Neural cell (in vitro differentiated cells): ENCODE results near the gene CEACAM21. TPM values are rescaled to one million over a fixed set of nuclear protein-coding genes. Genes with fewer than 3 reads are reported as not detected.

Source experiments
- H2AFZ ChIP-seq: fragments of 200-600, 300-800 bp; sonication (generic), shearing (Covaris generic); 2 replicates; pipeline ENCODE4 v1.6.0; 2014; ENCODE audit warnings: low read depth, mild to moderate bottlenecking, antibody characterized with exemption, low read length, moderate library complexity
- H3F3A ChIP-seq: fragments of 200-600 bp; shearing (Covaris generic); 2 replicates; pipeline ENCODE4 v1.6.1; 2016; ENCODE audit warnings: mild to moderate bottlenecking, moderate library complexity, mixed read lengths, antibody characterized with exemption, low read length; ENCODE audit not compliant: insufficient read depth, poor library complexity, severe bottlenecking
- H3K27ac ChIP-seq: fragments of 200-600, 300-800 bp; sonication (generic), shearing (Covaris generic); 2 replicates; pipeline ENCODE4 v1.5.1; 2014; ENCODE audit warnings: mild to moderate bottlenecking, low read length, moderate library complexity
- H3K27me3 ChIP-seq: fragments of 300-800, 200-600 bp; sonication (generic), shearing (Covaris generic); 2 replicates; pipeline ENCODE4 v1.6.0; 2014; ENCODE audit warnings: mild to moderate bottlenecking, low read depth, low read length, moderate library complexity; ENCODE audit not compliant: insufficient read depth
- H3K36me3 ChIP-seq: fragments of 300-800, 200-600 bp; sonication (generic), shearing (Covaris generic); 2 replicates; pipeline ENCODE4 v1.5.1; 2014; ENCODE audit warnings: mild to moderate bottlenecking, antibody characterized with exemption, low read length, moderate library complexity; ENCODE audit not compliant: insufficient read depth
- H3K4me2 ChIP-seq: fragments of 300-800, 200-600 bp; sonication (generic), shearing (Covaris generic); 2 replicates; pipeline ENCODE4 v1.6.0; 2014; ENCODE audit warnings: mild to moderate bottlenecking, low read length
- H3K4me3 ChIP-seq: fragments of 300-800, 200-600 bp; sonication (generic), shearing (Covaris generic); 2 replicates; pipeline ENCODE4 v1.5.1; 2014; ENCODE audit warnings: mild to moderate bottlenecking, low read length, moderate library complexity
- H3K79me2 ChIP-seq: fragments of 200-600 bp; shearing (Covaris generic); replicated peaks from 2 replicates; pipeline ENCODE4 v1.6.0; 2014; ENCODE audit warnings: mild to moderate bottlenecking, low read length, moderate library complexity; ENCODE audit not compliant: insufficient read depth
- H3K9ac ChIP-seq: fragments of 300-800, 200-600 bp; sonication (generic), shearing (Covaris generic); 2 replicates; pipeline ENCODE4 v1.6.1; 2016; ENCODE audit warnings: mild to moderate bottlenecking, low read length, mixed read lengths
- H3K9me2 ChIP-seq: fragments of 200-600 bp; shearing (Covaris generic); 2 replicates; pipeline ENCODE4 v1.6.1; 2016; ENCODE audit warnings: mild to moderate bottlenecking, low read length, mixed read lengths; ENCODE audit not compliant: insufficient read depth
- H3K9me3 ChIP-seq: fragments of 200-600, 300-800 bp; sonication (generic), shearing (Covaris generic); 2 replicates; pipeline ENCODE4 v1.6.1; 2016; ENCODE audit warnings: mild to moderate bottlenecking, mixed run types, low read length, moderate library complexity, mixed read lengths
- H4K20me1 ChIP-seq: fragments of 200-600 bp; shearing (Covaris generic); 2 replicates; pipeline ENCODE4 v1.6.1; 2016; ENCODE audit warnings: mild to moderate bottlenecking, mixed run types; ENCODE audit not compliant: insufficient read depth
- EP300 ChIP-seq: fragments of 450-650 bp; conservative IDR thresholded peaks from 2 replicates; pipeline ENCODE4 v1.6.1; 2014; ENCODE audit warnings: antibody characterized with exemption, mild to moderate bottlenecking, moderate library complexity; ENCODE audit not compliant: poor library complexity, severe bottlenecking
- EZH2 ChIP-seq: fragments of 200-600, 300-800 bp; shearing (Covaris generic), sonication (generic); IDR thresholded peaks from 2 replicates; pipeline ENCODE4 v1.6.1; 2014; ENCODE audit warnings: antibody characterized with exemption, low read length, borderline replicate concordance, mild to moderate bottlenecking; ENCODE audit not compliant: insufficient read depth, poor library complexity, severe bottlenecking
- MXI1 ChIP-seq: fragments of 450-650 bp; conservative IDR thresholded peaks from 2 replicates; pipeline ENCODE4 v1.6.1; 2014; ENCODE audit warnings: antibody characterized with exemption, mild to moderate bottlenecking; ENCODE audit not compliant: poor library complexity, severe bottlenecking
- POLR2AphosphoS5 ChIP-seq: IDR thresholded peaks from 2 replicates; pipeline ENCODE4 v1.6.1; 2012
- RAD21 ChIP-seq: fragments of 450-650 bp; conservative IDR thresholded peaks from 2 replicates; pipeline ENCODE4 v1.6.1; 2014; ENCODE audit warnings: antibody characterized with exemption, mild to moderate bottlenecking, moderate library complexity
- SMC3 ChIP-seq: fragments of 450-650 bp; conservative IDR thresholded peaks from 2 replicates; pipeline ENCODE4 v1.6.1; 2014; ENCODE audit warnings: antibody characterized with exemption, mild to moderate bottlenecking, moderate library complexity; ENCODE audit not compliant: poor library complexity
- TAF1 ChIP-seq: IDR thresholded peaks from 2 replicates; pipeline ENCODE4 v1.6.1; 2012; ENCODE audit warnings: low read depth
- polyA plus RNA-seq: library from polyadenylated mRNA; depleted of rRNA; stranded (reverse); fragments of >200 nt; gene quantifications from 2 replicates; pipeline ENCODE4 v1.2.3, GENCODE V29; 2014
- TF ChIP-seq, protein P1 (sequence below): fragments of 450-650 bp; IDR thresholded peaks from 2 replicates; pipeline ENCODE4 v1.5.1; 2014; ENCODE audit warnings: antibody characterized with exemption, mild to moderate bottlenecking, moderate library complexity; ENCODE audit not compliant: poor library complexity, severe bottlenecking
- TF ChIP-seq, protein P2 (sequence below): IDR thresholded peaks from 2 replicates; pipeline ENCODE4 v1.6.1; 2012; ENCODE audit warnings: borderline replicate concordance

Gene CEACAM21
- polyA plus RNA-seq, 1 donor from 2014 or later, result 2.9 TPM

DNA sequence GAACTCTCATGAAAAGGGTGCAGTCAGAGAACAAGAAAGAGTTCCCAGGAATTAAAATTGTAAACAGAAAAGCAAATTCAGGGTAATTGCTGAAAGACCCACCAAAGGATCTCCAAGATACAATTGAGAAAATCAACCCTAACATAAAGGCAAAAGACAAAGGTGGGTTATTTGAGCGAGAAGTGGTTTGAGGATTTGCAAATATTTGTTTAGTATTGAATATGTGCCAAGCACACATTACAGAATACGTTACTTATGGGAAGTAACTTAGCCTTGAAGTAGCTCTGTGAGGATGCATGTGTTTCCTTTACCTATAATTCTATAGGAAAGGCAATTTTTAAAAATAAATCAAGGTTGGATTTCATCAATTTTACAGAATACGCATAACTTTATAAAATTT lies 10.0 kb upstream of the CEACAM21 start:
- TF ChIP-seq, protein P1, sequence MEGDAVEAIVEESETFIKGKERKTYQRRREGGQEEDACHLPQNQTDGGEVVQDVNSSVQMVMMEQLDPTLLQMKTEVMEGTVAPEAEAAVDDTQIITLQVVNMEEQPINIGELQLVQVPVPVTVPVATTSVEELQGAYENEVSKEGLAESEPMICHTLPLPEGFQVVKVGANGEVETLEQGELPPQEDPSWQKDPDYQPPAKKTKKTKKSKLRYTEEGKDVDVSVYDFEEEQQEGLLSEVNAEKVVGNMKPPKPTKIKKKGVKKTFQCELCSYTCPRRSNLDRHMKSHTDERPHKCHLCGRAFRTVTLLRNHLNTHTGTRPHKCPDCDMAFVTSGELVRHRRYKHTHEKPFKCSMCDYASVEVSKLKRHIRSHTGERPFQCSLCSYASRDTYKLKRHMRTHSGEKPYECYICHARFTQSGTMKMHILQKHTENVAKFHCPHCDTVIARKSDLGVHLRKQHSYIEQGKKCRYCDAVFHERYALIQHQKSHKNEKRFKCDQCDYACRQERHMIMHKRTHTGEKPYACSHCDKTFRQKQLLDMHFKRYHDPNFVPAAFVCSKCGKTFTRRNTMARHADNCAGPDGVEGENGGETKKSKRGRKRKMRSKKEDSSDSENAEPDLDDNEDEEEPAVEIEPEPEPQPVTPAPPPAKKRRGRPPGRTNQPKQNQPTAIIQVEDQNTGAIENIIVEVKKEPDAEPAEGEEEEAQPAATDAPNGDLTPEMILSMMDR, result no peak
- TF ChIP-seq EP300 (no peak), TAF1 (no peak), SMC3 (no peak), POLR2AphosphoS5 (no peak), EZH2 (no peak), MXI1 (no peak), RAD21 (no peak)
- TF ChIP-seq, protein P2, sequence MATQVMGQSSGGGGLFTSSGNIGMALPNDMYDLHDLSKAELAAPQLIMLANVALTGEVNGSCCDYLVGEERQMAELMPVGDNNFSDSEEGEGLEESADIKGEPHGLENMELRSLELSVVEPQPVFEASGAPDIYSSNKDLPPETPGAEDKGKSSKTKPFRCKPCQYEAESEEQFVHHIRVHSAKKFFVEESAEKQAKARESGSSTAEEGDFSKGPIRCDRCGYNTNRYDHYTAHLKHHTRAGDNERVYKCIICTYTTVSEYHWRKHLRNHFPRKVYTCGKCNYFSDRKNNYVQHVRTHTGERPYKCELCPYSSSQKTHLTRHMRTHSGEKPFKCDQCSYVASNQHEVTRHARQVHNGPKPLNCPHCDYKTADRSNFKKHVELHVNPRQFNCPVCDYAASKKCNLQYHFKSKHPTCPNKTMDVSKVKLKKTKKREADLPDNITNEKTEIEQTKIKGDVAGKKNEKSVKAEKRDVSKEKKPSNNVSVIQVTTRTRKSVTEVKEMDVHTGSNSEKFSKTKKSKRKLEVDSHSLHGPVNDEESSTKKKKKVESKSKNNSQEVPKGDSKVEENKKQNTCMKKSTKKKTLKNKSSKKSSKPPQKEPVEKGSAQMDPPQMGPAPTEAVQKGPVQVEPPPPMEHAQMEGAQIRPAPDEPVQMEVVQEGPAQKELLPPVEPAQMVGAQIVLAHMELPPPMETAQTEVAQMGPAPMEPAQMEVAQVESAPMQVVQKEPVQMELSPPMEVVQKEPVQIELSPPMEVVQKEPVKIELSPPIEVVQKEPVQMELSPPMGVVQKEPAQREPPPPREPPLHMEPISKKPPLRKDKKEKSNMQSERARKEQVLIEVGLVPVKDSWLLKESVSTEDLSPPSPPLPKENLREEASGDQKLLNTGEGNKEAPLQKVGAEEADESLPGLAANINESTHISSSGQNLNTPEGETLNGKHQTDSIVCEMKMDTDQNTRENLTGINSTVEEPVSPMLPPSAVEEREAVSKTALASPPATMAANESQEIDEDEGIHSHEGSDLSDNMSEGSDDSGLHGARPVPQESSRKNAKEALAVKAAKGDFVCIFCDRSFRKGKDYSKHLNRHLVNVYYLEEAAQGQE, result no peak
- no peak overlapping the region for H3K9ac ChIP-seq

DNA sequence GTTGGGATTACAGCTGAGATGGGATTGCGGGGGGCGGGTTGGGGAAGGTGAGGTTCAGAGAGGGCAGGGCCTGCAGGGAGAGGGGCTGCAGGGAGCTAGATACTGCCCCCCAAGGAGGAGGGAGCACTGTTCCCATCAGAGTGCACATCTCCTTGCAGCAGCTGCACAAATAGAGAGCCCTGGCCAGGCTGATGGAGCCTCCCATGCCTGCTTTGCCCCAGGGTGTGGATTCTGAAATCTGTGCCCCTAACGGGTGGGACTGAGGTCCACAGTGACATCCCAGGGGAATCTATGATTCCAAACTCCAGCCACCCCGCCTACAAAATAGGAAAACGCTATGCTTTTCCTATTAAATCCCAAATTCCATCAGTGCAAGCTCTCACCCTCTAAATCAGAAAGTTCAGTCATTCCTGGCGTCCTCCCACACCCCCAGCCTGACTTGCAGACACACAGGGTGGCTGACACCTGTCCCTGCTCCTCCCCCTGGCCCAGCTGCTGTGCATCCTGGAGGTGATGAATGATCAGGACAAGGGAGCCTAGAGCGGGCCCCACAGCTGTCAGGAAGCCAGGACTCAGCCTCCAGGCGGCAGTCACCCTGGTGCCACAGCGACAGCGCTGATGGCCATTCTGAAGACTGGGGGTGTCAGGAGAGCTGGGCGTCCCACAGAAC lies 6.3 kb upstream of the CEACAM21 start:
- Histone ChIP-seq H3K36me3 (no peaks in the 10 kb centered on the region), H3K9me3 (peaks cover 4% of the 10 kb centered on the region), H3K9me2 (no peaks in the 10 kb centered on the region), H2AFZ (no peak overlapping the region), H3K4me2 (no peak overlapping the region), H3K27me3 (peaks cover 27% of the 10 kb centered on the region), H3K27ac (no peak overlapping the region), H3F3A (no peaks in the 10 kb centered on the region), H4K20me1 (no peaks in the 10 kb centered on the region), H3K9ac (no peak overlapping the region), H3K79me2 (no peaks in the 10 kb centered on the region), H3K4me3 (no peak overlapping the region)
- no peak for TF ChIP-seq RAD21
- TF ChIP-seq, protein P1, result no peak
- TF ChIP-seq POLR2AphosphoS5, result no peak
- TF ChIP-seq, protein P2, result no peak
- no peak for TF ChIP-seq MXI1
- TF ChIP-seq EP300, result no peak
- TF ChIP-seq SMC3, result no peak
- no peak for TF ChIP-seq TAF1
- TF ChIP-seq EZH2, result no peak

More for the DNA sequence above, 10.0 kb upstream of the CEACAM21 start:
- Histone ChIP-seq H3K27me3 (peaks cover 40% of the 10 kb centered on the region), H3F3A (no peaks in the 10 kb centered on the region), H2AFZ (no peak overlapping the region), H3K27ac (no peak overlapping the region), H4K20me1 (no peaks in the 10 kb centered on the region), H3K36me3 (no peaks in the 10 kb centered on the region), H3K4me2 (no peak overlapping the region), H3K4me3 (no peak overlapping the region), H3K9me2 (no peaks in the 10 kb centered on the region), H3K9me3 (peaks cover 4% of the 10 kb centered on the region), H3K79me2 (no peaks in the 10 kb centered on the region)
